HG03025 (cell line): ENCODE measurements around the gene PCDHB14.
"Not testable (repeated sequence)": the region's sequence is repeated elsewhere in the genome, so short reads cannot be mapped to it uniquely, and the experiment has no call there.

Experiments used
- ATAC-seq: cut with Tn5 transposase; IDR thresholded peaks from one replicate; pipeline ENCODE4 v1.9.1; 2021; ENCODE audit warnings: mild to moderate bottlenecking, moderate library complexity; ENCODE audit not compliant: unreplicated experiment, low FRiP score

The PCDHB14 gene

GRCh38 chr5:141208478-141208877 lies 14.7 kb upstream of the PCDHB14 start, which contains the start of gene PCDHB12:
Gene PCDHB12, plus strand, starts transcription at chr5:141208719. Its CDS starts 189 bp downstream, at chr5:141208908.
- no peak for ATAC-seq

DNA sequence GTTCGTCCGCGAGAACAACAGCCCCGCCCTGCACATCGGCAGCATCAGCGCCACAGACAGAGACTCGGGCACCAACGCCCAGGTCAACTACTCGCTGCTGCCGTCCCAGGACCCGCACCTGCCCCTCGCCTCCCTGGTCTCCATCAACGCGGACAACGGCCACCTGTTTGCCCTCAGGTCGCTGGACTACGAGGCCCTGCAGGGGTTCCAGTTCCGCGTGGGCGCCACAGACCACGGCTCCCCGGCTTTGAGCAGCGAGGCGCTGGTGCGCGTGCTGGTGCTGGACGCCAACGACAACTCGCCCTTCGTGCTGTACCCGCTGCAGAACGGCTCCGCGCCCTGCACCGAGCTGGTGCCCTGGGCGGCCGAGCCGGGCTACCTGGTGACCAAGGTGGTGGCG lies 12.9 kb upstream of the PCDHB14 start:
- ATAC-seq = not testable (repeated sequence)

- ATAC-seq = not testable (repeated sequence)
Observed at GRCh38 chr5:141210849-141211248, 12.3 kb upstream of the PCDHB14 start.

DNA sequence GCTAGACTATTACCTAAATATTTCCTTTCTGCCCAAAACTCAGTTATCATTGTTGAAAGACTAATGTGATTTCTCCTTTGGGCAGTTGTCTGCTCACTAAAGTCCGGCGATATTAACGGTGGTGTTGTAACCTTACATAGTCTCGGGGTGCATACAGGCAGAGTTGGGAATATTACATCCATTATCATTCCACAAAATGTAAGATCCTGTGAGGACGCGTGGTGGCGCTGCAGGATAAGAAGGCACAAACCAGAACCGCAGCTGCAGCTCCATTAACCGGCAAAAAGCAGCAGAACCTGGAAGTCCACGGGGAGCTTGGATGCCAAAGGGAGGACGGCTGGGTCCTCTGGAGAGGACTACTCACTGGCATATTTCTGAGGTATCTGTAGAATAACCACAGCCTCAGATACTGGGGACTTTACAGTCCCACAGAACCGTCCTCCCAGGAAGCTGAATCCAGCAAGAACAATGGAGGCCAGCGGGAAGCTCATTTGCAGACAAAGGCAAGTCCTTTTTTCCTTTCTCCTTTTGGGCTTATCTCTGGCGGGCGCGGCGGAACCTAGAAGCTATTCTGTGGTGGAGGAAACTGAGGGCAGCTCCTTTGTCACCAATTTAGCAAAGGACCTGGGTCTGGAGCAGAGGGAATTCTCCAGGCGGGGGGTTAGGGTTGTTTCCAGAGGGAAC lies 9.3 kb upstream of the PCDHB14 start, which contains the start of gene PCDHB13:
Gene PCDHB13 (plus strand): TSS at position 264 of the 684 bp plus-strand sequence. CDS start 205 bp downstream, at position 469.
- not testable (repeated sequence) for ATAC-seq

GRCh38 chr5:141214583-141214982 lies 8.6 kb upstream of the PCDHB14 start:
- ATAC-seq = not testable (repeated sequence)

- ATAC-seq = not testable (repeated sequence)
Observed at GRCh38 chr5:141215504-141215903, 7.6 kb upstream of the PCDHB14 start.

- not testable (repeated sequence) for ATAC-seq
Observed at GRCh38 chr5:141216035-141216434, 7.1 kb upstream of the PCDHB14 start.

DNA sequence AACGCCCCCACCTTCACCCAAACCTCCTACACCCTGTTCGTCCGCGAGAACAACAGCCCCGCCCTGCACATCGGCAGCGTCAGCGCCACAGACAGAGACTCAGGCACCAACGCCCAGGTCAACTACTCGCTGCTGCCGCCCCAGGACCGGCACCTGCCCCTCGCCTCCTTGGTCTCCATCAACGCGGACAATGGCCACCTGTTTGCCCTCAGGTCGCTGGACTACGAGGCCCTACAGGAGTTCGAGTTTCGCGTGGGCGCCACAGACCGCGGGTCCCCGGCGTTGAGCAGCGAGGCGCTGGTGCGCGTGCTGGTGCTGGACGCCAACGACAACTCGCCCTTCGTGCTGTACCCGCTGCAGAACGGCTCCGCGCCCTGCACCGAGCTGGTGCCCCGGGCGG lies 1.7 kb downstream of the PCDHB14 start:
- not testable (repeated sequence) for ATAC-seq

GRCh38 chr5:141225421-141225820 lies 2.3 kb downstream of the PCDHB14 start:
- not testable (repeated sequence) for ATAC-seq

GRCh38 chr5:141234109-141234667 lies 11.0 kb downstream of the PCDHB14 start:
- ATAC-seq = no peak

DNA sequence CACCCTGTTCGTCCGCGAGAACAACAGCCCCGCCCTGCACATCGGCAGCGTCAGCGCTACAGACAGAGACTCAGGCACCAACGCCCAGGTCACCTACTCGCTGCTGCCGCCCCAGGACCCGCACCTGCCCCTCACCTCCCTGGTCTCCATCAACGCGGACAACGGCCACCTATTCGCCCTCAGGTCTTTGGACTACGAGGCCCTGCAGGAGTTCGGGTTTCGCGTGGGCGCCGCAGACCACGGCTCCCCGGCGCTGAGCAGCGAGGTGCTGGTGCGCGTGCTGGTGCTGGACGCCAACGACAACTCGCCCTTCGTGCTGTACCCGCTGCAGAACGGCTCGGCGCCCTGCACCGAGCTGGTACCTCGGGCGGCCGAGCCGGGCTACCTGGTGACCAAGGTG lies 12.8 kb downstream of the PCDHB14 start:
- not testable (repeated sequence) for ATAC-seq

GRCh38 chr5:141236516-141237313 lies 13.6 kb downstream of the PCDHB14 start:
- no peak for ATAC-seq

- no peak for ATAC-seq
Observed at GRCh38 chr5:141241496-141241895, 18.4 kb downstream of the PCDHB14 start.

GRCh38 chr5:141245250-141245717 lies 22.1 kb downstream of the PCDHB14 start, which contains the start of gene PCDHB15:
Gene PCDHB15, plus strand, starts transcription at chr5:141245395. Its CDS starts 184 bp downstream, at chr5:141245579.
- ATAC-seq = no peak

DNA sequence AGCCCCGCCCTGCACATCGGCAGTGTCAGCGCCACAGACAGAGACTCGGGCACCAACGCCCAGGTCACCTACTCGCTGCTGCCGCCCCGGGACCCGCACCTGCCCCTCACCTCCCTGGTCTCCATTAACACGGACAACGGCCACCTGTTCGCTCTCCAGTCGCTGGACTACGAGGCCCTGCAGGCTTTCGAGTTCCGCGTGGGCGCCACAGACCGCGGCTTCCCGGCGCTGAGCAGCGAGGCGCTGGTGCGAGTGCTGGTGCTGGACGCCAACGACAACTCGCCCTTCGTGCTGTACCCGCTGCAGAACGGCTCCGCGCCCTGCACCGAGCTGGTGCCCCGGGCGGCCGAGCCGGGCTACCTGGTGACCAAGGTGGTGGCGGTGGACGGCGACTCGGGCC lies 23.8 kb downstream of the PCDHB14 start:
- not testable (repeated sequence) for ATAC-seq

GRCh38 chr5:141247434-141247833 lies 24.3 kb downstream of the PCDHB14 start:
- not testable (repeated sequence) for ATAC-seq

DNA sequence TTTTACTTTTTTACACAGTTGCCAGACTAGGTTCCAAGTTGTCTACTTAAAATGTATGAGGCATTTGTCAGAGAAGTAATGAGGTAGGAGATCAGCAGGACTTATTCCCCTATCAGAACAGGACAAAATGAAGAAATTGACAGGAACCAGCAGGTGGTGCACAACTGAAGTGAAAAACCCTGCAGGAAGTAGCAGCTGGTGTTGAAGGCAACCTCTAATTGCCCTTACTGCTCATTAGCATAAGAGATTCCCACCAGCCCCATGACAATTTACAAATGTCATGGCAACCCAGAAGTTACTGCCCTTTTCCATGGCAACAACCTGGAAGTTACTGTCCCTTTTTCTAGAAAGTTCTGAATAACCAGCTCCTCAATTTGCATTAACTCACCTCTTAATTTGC lies 27.4 kb downstream of the PCDHB14 start:
- no peak for ATAC-seq

- no peak for ATAC-seq
Observed at GRCh38 chr5:141258464-141258863, 35.3 kb downstream of the PCDHB14 start.

- no peak for ATAC-seq
Observed at GRCh38 chr5:141258948-141259347, 35.8 kb downstream of the PCDHB14 start.

GRCh38 chr5:141260458-141261237 lies 37.5 kb downstream of the PCDHB14 start:
- ATAC-seq = no peak
